NCI-H1930 (cell line): ENCODE data around the gene NADSYN1.

Experiments used
- DNase-seq, 2 experiments: peaks; one replicate each; lab custom pipeline; 2025; lab: John Stamatoyannopoulos, UW

The NADSYN1 gene

GRCh38 chr11:71451596-71452198 is 1.3 kb upstream of the NADSYN1 start:
- no peak for DNase-seq

- no peak for DNase-seq
These were observed 585 bp upstream of the NADSYN1 start for GRCh38 chr11:71452199-71453036.

GRCh38 chr11:71453918-71454304 is 908 bp downstream of the NADSYN1 start:
- no peak for DNase-seq

- DNase-seq = no peak
These were observed 1.6 kb downstream of the NADSYN1 start for GRCh38 chr11:71454470-71455113.

- DNase-seq = no peak
These were observed 3.3 kb downstream of the NADSYN1 start for GRCh38 chr11:71456294-71456693.

- DNase-seq = no peak
These were observed 3.8 kb downstream of the NADSYN1 start for GRCh38 chr11:71456831-71457230.

GRCh38 chr11:71458146-71459070 is 5.4 kb downstream of the NADSYN1 start:
- no peak for DNase-seq

GRCh38 chr11:71459076-71459766 is 6.2 kb downstream of the NADSYN1 start:
- no peak for DNase-seq

- no peak for DNase-seq
These were observed 6.8 kb downstream of the NADSYN1 start for GRCh38 chr11:71459767-71460320.

GRCh38 chr11:71461696-71462095 is 8.7 kb downstream of the NADSYN1 start:
- DNase-seq = no peak

- no peak for DNase-seq
These were observed 9.7 kb downstream of the NADSYN1 start for GRCh38 chr11:71462726-71463125.

GRCh38 chr11:71463331-71464211 is 10.6 kb downstream of the NADSYN1 start:
- DNase-seq = no peak

GRCh38 chr11:71465054-71465453 is 12.1 kb downstream of the NADSYN1 start:
- DNase-seq = no peak

GRCh38 chr11:71466358-71466757 is 13.4 kb downstream of the NADSYN1 start:
- no peak for DNase-seq

- DNase-seq = no peak
These were observed 14.2 kb downstream of the NADSYN1 start for GRCh38 chr11:71467164-71467563.

GRCh38 chr11:71470946-71471345 is 17.9 kb downstream of the NADSYN1 start:
- DNase-seq = no peak

GRCh38 chr11:71472357-71472885 is 19.4 kb downstream of the NADSYN1 start:
- DNase-seq = no peak

- no peak for DNase-seq
These were observed 20.2 kb downstream of the NADSYN1 start for GRCh38 chr11:71472941-71473792.

- DNase-seq = no peak
These were observed 20.7 kb downstream of the NADSYN1 start for GRCh38 chr11:71473793-71474080.
